AG04449 (cell line): ENCODE measurements around the gene ATG14.

ENCODE experiments used
- CTCF ChIA-PET: fragments of 350-600 bp; formaldehyde crosslinking; extraction: SDS; loops from one replicate; lab custom pipeline; 2021; ENCODE audit warnings: antibody characterized with exemption; lab: Yijun Ruan, JAX
- POLR2A ChIA-PET: fragments of 400-600, 350-600 bp; formaldehyde crosslinking; extraction: SDS; loops from one replicate; lab custom pipeline; 2020; ENCODE audit warnings: antibody characterized with exemption, inconsistent platforms; lab: Yijun Ruan, JAX
- DNase-seq: peaks from one replicate; pipeline ENCODE4 v3.0.0-alpha.2; 2010; ENCODE audit warnings: low read depth, low spot score
- H3K4me3 ChIP-seq: 2 replicates; pipeline ENCODE4 v1.5.1; 2011; ENCODE audit warnings: low read depth, mild to moderate bottlenecking, control low read depth, low read length
- CTCF ChIP-seq: IDR thresholded peaks from one replicate; pipeline ENCODE4 v1.5.1; 2011; ENCODE audit warnings: mild to moderate bottlenecking, moderate library complexity, low read length, control low read depth, inconsistent platforms; ENCODE audit not compliant: insufficient read depth; ENCODE audit errors: missing control alignments

ATG14 gene

GRCh38 chr14:55410876-55411275 is 754 bp downstream of the ATG14 start:
- no peak for DNase-seq
- ChIA-PET CTCF (interaction anchor here (0.8 to 2.4 kb wide), 5 partner anchors 35 to 1078 kb away, joined by 3 to 11 read pairs (median 3); no protein-coding TSS in a partner anchor), POLR2A (interaction anchor here (0.9 kb wide), 1 partner anchor 16 kb away, joined by 3 read pairs; no protein-coding TSS in a partner anchor)
- no peak for TF ChIP-seq CTCF
- peak overlapping the region; percentile 88 for H3K4me3 ChIP-seq

GRCh38 chr14:55404173-55404854 is 7.3 kb downstream of the ATG14 start:
- TF ChIP-seq CTCF: no peak
- no peak for DNase-seq
- ChIA-PET POLR2A (no interaction called here), CTCF (no interaction called here)
- H3K4me3 ChIP-seq: no peak overlapping the region

GRCh38 chr14:55401751-55402150 is 9.9 kb downstream of the ATG14 start:
- POLR2A ChIA-PET: no interaction called here
- no peak for TF ChIP-seq CTCF
- CTCF ChIA-PET: interaction anchor here (0.6 kb wide), 1 partner anchor 44 kb away, joined by 3 read pairs; no protein-coding TSS in a partner anchor
- H3K4me3 ChIP-seq: no peak overlapping the region
- no peak for DNase-seq

- CTCF ChIA-PET: no interaction called here
- H3K4me3 ChIP-seq: no peak overlapping the region
- POLR2A ChIA-PET: no interaction called here
- TF ChIP-seq CTCF: no peak
- no peak for DNase-seq
Observed at GRCh38 chr14:55399852-55400251, 11.8 kb downstream of the ATG14 start.

GRCh38 chr14:55399183-55399582 is 12.4 kb downstream of the ATG14 start:
- POLR2A ChIA-PET: no interaction called here
- no peak overlapping the region for H3K4me3 ChIP-seq
- CTCF ChIA-PET: interaction anchor here (1.3 kb wide), 1 partner anchor 43 kb away, joined by 3 read pairs; no protein-coding TSS in a partner anchor
- no peak for TF ChIP-seq CTCF
- DNase-seq: no peak

GRCh38 chr14:55398679-55399078 is 13.0 kb downstream of the ATG14 start:
- ChIA-PET CTCF (interaction anchor here (1.0 to 1.3 kb wide), 2 partner anchors 16 to 43 kb away, joined by 3 read pairs; no protein-coding TSS in a partner anchor), POLR2A (no interaction called here)
- peak; percentile 90 for DNase-seq
- TF ChIP-seq CTCF: no peak
- H3K4me3 ChIP-seq: no peak overlapping the region
